ENCODE measurements around the gene THBS2.

DNA sequence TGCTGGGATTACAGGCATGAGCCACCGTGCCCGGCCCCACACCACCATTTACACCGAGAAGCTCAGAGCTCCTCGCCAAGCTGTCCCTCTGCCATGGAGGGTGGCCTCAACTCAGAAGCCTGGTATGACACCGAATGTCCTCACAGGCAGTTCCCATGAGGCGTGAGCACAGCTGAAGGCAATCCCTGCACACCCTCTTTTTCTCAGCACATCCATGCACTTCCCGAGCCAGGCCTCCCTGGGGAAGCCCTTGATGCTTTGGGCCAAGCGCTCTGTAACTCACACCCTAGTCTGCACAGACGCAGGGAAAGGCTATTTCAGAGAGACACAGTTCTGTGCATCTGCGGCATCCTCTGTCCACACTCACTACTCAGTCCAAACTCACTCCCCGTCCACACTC, 18.4 kb downstream of the THBS2 start:
- TF ChIP-seq EZH2 (IDR thresholded peaks at IDR 0.05; ENCODE audit: low read length, missing control alignments) (no peak), CTCF (conservative IDR thresholded peaks at IDR 0.05 in 1 of 2, IDR thresholded peaks at IDR 0.05 in 1 of 2; ENCODE audit: low read depth in 1 of 2, low read length in 2 of 2) (no peak)

Measured in fibroblast of lung (primary cell).